PC-3 (cell line): ENCODE measurements around the gene ALOXE3. TPM values are rescaled to one million over a fixed set of nuclear protein-coding genes. Genes with fewer than 3 reads are reported as not detected.

Experiments used
- ATAC-seq: fragments of 200-7000 bp; cut with Tn5 transposase; 2 replicates; pipeline ENCODE4 v1.9.1; 2020; ENCODE audit warnings: mild to moderate bottlenecking, moderate library complexity
- BruUV-seq: library from RNA; stranded (reverse); fragments of 400-500 nt; replicated peaks from 2 replicates; lab custom pipeline; 2021; lab: Mats Ljungman, UMichigan
- CTCF ChIA-PET: fragments of 300-600 bp; sonication (Branson Sonifier 250); formaldehyde crosslinking; loops from one replicate; lab custom pipeline; 2022; ENCODE audit warnings: antibody characterized with exemption; lab: Charles Lee
- POLR2A ChIA-PET: fragments of 300-600 bp; sonication (Branson Sonifier 250); formaldehyde crosslinking; loops from one replicate; lab custom pipeline; 2022; ENCODE audit warnings: antibody characterized with exemption; ENCODE audit not compliant: unreplicated experiment; lab: Charles Lee
- DNase-seq: peaks from one replicate; pipeline ENCODE4 v3.0.0-alpha.2; 2015
- H2AFZ ChIP-seq: fragments of 300-600 bp; sonication (generic); 2 replicates; pipeline ENCODE4 v1.6.0; 2016; ENCODE audit warnings: antibody characterized with exemption, low read length
- H3F3A ChIP-seq: fragments of 300-600 bp; sonication (generic); one replicate; pipeline ENCODE4 v1.6.0; 2017; ENCODE audit warnings: antibody characterized with exemption, low read length, control low read depth, mild to moderate bottlenecking; ENCODE audit not compliant: unreplicated experiment
- H3K27ac ChIP-seq: fragments of 300-600 bp; sonication (generic); 2 replicates; pipeline ENCODE4 v1.5.1; 2016; ENCODE audit warnings: mild to moderate bottlenecking, low read length
- H3K27me3 ChIP-seq: fragments of 300-600 bp; sonication (generic); 2 replicates; pipeline ENCODE4 v1.6.1; 2016; ENCODE audit warnings: low read length, mixed read lengths
- H3K36me3 ChIP-seq: fragments of 300-600 bp; sonication (generic); 2 replicates; pipeline ENCODE4 v1.6.1; 2016; ENCODE audit warnings: low read depth, mixed run types, low read length, mixed read lengths
- H3K4me1 ChIP-seq: fragments of 300-600 bp; sonication (generic); 2 replicates; pipeline ENCODE4 v1.5.1; 2016; ENCODE audit warnings: low read length; ENCODE audit not compliant: insufficient read depth
- H3K4me2 ChIP-seq: fragments of 300-600 bp; sonication (generic); 2 replicates; pipeline ENCODE4 v1.6.0; 2016; ENCODE audit warnings: low read length
- H3K4me3 ChIP-seq: fragments of 300-600 bp; sonication (generic); 2 replicates; pipeline ENCODE4 v1.5.1; 2016; ENCODE audit warnings: mild to moderate bottlenecking, low read length, mixed read lengths
- H3K79me2 ChIP-seq: fragments of 300-600 bp; sonication (generic); 2 replicates; pipeline ENCODE4 v1.6.1; 2017; ENCODE audit warnings: low read length, mixed read lengths
- H3K9ac ChIP-seq: fragments of 300-600 bp; sonication (generic); 2 replicates; pipeline ENCODE4 v1.6.0; 2016; ENCODE audit warnings: mild to moderate bottlenecking, low read length
- H3K9me2 ChIP-seq: fragments of 300-600 bp; sonication (generic); replicated peaks from 2 replicates; pipeline ENCODE4 v1.6.1; 2016; ENCODE audit warnings: mixed run types, low read length, mixed read lengths
- H3K9me3 ChIP-seq: fragments of 300-600 bp; sonication (generic); 2 replicates; pipeline ENCODE4 v1.6.1; 2016; ENCODE audit warnings: low read length, mixed read lengths
- H4K20me1 ChIP-seq: fragments of 300-600 bp; sonication (generic); 2 replicates; pipeline ENCODE4 v1.6.1; 2016; ENCODE audit warnings: low read length, mixed read lengths
- EZH2 ChIP-seq: fragments of 300-600 bp; sonication (generic); IDR thresholded peaks from one replicate; pipeline ENCODE4 v1.6.1; 2017; ENCODE audit warnings: antibody characterized with exemption, mild to moderate bottlenecking, low read length; ENCODE audit not compliant: unreplicated experiment
- EZH2phosphoT487 ChIP-seq: fragments of 300-600 bp; sonication (generic); IDR thresholded peaks from 2 replicates; pipeline ENCODE4 v1.6.1; 2018; ENCODE audit warnings: mild to moderate bottlenecking, antibody characterized with exemption, low read length, borderline replicate concordance
- intact Hi-C: fragments of 100-400 bp; cut with micrococcal nuclease; formaldehyde crosslinking; loops from 2 replicates; pipeline ENCODE4 v1.9.0; 2023
- total RNA-seq: library from RNA; depleted of rRNA; stranded (reverse); fragments of >200 nt; gene quantifications from 2 replicates; pipeline ENCODE4 v1.2.3, GENCODE V29; 2014
- TF ChIP-seq, protein P1 (sequence below): fragments of 300-600 bp; sonication (generic); conservative IDR thresholded peaks from 2 replicates; pipeline ENCODE4 v1.5.1; 2017; ENCODE audit warnings: antibody characterized with exemption, low read depth, mild to moderate bottlenecking, low read length

Gene ALOXE3
- total RNA-seq, 1 experiment from 2014 or later = 1.4 TPM

DNA sequence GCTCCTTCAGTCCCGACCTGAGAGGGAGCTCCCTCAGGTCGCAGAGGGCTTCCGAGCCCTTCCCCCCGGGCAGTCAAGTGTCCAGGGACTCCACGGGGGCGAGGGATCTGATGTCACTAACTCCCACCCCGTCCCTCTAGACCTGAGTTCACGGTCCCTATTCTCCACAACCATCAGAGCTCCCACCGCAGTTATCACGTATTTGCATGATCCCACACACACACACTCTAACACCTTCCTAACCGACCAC is 37.6 kb upstream of the ALOXE3 start:
- Histone ChIP-seq H3K9me3 (no peaks in the 10 kb centered on the region), H3K4me2 (peak overlapping the region; percentile 90), H3K79me2 (peaks cover 32% of the 10 kb centered on the region), H2AFZ (no peak overlapping the region), H3K36me3 (no peaks in the 10 kb centered on the region; the same call in 1 of the 2 replicates), H3K27me3 (no peaks in the 10 kb centered on the region), H3K4me1 (peaks cover 41% of the 10 kb centered on the region), H3K9ac (peak overlapping the region; percentile 88), H4K20me1 (peaks cover 13% of the 10 kb centered on the region; the same call in 1 of the 2 replicates), H3F3A (no peaks in the 10 kb centered on the region), H3K4me3 (peak overlapping the region; percentile 93), H3K9me2 (no peaks in the 10 kb centered on the region), H3K27ac (peak overlapping the region; percentile 62)
- TF ChIP-seq, protein P1, sequence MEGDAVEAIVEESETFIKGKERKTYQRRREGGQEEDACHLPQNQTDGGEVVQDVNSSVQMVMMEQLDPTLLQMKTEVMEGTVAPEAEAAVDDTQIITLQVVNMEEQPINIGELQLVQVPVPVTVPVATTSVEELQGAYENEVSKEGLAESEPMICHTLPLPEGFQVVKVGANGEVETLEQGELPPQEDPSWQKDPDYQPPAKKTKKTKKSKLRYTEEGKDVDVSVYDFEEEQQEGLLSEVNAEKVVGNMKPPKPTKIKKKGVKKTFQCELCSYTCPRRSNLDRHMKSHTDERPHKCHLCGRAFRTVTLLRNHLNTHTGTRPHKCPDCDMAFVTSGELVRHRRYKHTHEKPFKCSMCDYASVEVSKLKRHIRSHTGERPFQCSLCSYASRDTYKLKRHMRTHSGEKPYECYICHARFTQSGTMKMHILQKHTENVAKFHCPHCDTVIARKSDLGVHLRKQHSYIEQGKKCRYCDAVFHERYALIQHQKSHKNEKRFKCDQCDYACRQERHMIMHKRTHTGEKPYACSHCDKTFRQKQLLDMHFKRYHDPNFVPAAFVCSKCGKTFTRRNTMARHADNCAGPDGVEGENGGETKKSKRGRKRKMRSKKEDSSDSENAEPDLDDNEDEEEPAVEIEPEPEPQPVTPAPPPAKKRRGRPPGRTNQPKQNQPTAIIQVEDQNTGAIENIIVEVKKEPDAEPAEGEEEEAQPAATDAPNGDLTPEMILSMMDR = no peak
- TF ChIP-seq EZH2 = no peak
- TF ChIP-seq EZH2phosphoT487 = no peak
- TSS peak; percentile 70 for BruUV-seq
- POLR2A ChIA-PET = interaction anchor here (1.0 kb wide), 1 partner anchor 17 kb away, joined by 5 read pairs; no protein-coding TSS in a partner anchor
- ATAC-seq = no peak
- CTCF ChIA-PET = no interaction called here
- no peak for DNase-seq
- intact Hi-C loops = loop anchor here (1.0 kb wide), 2 partner anchors 18 to 36 kb away; no protein-coding TSS in a partner anchor

DNA sequence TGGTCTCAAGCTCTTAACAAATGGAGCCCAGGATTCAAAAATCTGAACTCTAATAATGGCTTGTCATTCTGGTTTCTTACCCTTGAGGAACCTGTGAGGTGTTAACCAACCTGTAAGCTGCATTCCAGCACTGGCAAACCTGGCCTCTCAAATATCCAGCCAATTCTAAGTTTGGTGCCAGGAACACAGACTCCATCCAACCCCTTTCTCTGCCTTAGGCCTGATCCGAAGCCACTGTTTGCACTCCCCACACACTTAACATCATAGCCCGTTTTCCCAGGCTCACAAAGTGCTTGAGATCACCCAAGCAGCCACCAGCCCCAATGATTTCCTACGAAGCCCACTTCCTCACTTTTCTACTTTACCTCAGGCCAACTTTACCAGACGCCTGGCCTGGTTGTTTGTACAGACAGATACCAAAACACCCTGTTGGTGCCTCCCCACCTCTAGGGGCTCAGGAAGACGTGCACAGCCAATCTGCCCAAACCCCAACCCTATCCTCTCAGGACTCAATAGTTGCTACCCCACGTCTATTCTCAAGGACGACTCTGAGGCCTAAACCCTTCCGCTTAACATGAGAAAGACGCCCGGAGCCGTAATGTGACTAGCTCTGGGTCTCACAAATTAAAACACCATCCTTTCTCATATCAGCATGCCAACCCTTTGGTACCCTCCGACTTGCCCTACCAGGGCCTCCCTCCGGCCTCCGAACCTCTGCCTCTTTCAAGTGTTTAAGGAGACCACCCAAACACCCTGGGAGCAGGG is 37.1 kb upstream of the ALOXE3 start:
- no TSS peak for BruUV-seq
- POLR2A ChIA-PET = no interaction called here
- H2AFZ ChIP-seq = no peak overlapping the region
- H3K27me3 ChIP-seq = no peaks in the 10 kb centered on the region
- peaks cover 18% of the 10 kb centered on the region; the same call in 1 of the 2 replicates for H4K20me1 ChIP-seq
- H3K4me3 ChIP-seq = peak overlapping the region; percentile 93
- CTCF ChIA-PET = no interaction called here
- H3F3A ChIP-seq = no peaks in the 10 kb centered on the region
- TF ChIP-seq EZH2 (no peak), EZH2phosphoT487 (no peak)
- TF ChIP-seq, protein P1 = no peak
- peaks cover 40% of the 10 kb centered on the region for H3K4me1 ChIP-seq
- peaks cover 36% of the 10 kb centered on the region for H3K79me2 ChIP-seq
- DNase-seq (no peak), ATAC-seq (no peak)
- H3K4me2 ChIP-seq = peak overlapping the region; percentile 90
- H3K9me2 ChIP-seq = no peaks in the 10 kb centered on the region
- intact Hi-C loops = no loop called here
- peak overlapping the region; percentile 88 for H3K9ac ChIP-seq
- H3K36me3 ChIP-seq = no peaks in the 10 kb centered on the region; the same call in 1 of the 2 replicates
- no peaks in the 10 kb centered on the region for H3K9me3 ChIP-seq
- peak overlapping the region; percentile 62 for H3K27ac ChIP-seq

DNA sequence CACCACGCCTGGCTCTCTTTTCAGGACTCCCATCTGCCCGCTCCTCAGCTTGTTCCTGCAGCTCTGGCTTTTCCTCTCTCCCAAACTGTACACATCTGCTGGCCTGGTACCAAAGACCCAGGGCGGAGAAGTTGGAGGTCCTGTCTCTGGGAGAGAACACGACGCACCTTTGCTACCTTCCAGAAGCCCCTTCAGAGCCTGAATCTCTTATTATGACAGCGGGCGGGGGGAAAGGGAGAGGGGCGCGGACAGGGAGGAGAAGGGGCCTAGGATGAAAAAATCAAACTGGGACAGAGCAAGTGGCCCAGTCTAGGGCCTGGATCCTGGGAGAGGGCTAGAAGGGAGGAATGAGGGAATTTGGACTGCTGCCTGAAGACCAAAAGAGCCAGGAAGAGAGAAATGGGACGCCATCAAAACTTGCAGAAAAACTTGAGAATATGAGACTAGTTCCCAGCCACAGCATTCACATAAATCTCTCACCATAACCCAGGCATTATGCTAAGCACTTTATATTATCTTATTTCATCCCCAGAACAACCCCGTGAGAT is 36.4 kb upstream of the ALOXE3 start:
- intact Hi-C loops = no loop called here
- Histone ChIP-seq H4K20me1 (peaks cover 20% of the 10 kb centered on the region; the same call in 1 of the 2 replicates), H3K79me2 (peaks cover 37% of the 10 kb centered on the region), H3F3A (no peaks in the 10 kb centered on the region), H3K27me3 (no peaks in the 10 kb centered on the region), H3K9me2 (no peaks in the 10 kb centered on the region), H3K4me1 (peaks cover 40% of the 10 kb centered on the region), H3K4me2 (peak overlapping the region; percentile 90), H2AFZ (no peak overlapping the region), H3K36me3 (no peaks in the 10 kb centered on the region; the same call in 1 of the 2 replicates), H3K4me3 (peak overlapping the region; percentile 93), H3K27ac (peak overlapping the region; percentile 79; the same call in 1 of the 2 replicates), H3K9me3 (no peaks in the 10 kb centered on the region), H3K9ac (peak overlapping the region; percentile 88)
- ChIA-PET CTCF (no interaction called here), POLR2A (no interaction called here)
- DNase-seq (no peak), ATAC-seq (no peak)
- BruUV-seq = no TSS peak
- TF ChIP-seq EZH2 (no peak), EZH2phosphoT487 (no peak)
- TF ChIP-seq, protein P1 = no peak
